Germinal center (tissue), 1 donor: ENCODE results near the gene RAD51B.

ENCODE experiments used
- DNase-seq: peaks from one replicate; pipeline ENCODE4 v3.0.0; 2012; ENCODE audit warnings: mixed read lengths, low spot score

The RAD51B gene

GRCh38 chr14:68708343-68708742 lies 888.8 kb downstream of the RAD51B start:
- DNase-seq, result no peak

- DNase-seq, result no peak
Measured at GRCh38 chr14:68709007-68709406, 889.4 kb downstream of the RAD51B start.

- DNase-seq, result no peak
Measured at GRCh38 chr14:68710776-68711175, 891.2 kb downstream of the RAD51B start.

- DNase-seq, result no peak
Measured at GRCh38 chr14:68711561-68712309, 892.2 kb downstream of the RAD51B start.

DNA sequence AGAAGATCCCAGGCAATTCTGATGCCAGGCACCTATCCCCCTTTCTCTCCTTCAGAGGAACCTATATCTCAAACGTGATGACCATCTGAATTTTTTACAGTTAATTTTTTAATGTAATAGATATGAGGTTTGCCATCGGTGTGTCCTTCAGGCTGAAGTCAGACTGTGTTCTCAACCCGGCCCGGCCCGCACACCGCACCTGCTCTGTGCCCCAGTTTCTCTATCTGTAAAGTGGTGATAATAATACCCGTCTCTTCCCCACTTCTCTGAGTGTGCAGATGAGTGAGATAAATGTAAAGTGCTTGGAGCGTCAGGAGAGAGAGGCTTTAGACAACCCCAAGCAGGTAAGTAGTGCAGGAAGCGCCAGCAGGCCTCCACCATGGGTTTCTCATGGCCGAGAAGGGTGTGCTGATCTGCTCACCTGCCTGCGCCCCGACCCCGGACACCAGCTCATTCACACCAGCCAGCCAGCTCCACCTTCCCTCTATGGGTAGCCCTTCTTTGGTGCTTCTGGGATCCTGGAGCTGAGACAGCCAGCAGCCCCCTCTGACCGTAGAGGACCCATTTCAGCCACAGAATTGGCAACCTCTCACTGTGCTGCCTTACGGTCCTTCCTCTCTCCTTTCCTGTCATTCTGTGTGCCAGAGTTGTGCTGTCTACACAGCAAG lies 893.3 kb downstream of the RAD51B start:
- DNase-seq, result no peak

DNA sequence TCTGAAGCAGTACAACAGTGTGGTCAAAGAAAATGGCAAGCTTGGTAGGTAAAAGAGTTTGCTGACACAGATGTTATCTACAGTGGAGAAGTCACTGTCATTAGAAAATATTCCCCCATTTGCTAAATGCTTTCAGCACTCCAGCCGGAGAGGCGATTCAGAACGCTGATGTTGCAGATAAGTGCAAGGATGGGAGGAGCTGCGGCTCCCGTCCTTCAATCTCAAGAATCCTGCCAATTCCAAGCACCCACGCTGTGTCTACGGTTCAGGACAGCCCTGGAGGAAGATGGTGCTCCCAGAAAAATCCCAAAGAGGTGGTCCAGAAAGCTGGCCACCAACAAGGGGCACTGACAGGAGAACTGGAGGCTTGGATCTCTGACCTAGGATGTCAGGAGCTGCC lies 894.2 kb downstream of the RAD51B start:
- no peak for DNase-seq

GRCh38 chr14:68714991-68715924 lies 895.7 kb downstream of the RAD51B start:
- DNase-seq, result no peak

GRCh38 chr14:68716698-68717097 lies 897.1 kb downstream of the RAD51B start:
- DNase-seq, result no peak

GRCh38 chr14:68718023-68718990 lies 898.7 kb downstream of the RAD51B start:
- DNase-seq, result peak; percentile 51

DNA sequence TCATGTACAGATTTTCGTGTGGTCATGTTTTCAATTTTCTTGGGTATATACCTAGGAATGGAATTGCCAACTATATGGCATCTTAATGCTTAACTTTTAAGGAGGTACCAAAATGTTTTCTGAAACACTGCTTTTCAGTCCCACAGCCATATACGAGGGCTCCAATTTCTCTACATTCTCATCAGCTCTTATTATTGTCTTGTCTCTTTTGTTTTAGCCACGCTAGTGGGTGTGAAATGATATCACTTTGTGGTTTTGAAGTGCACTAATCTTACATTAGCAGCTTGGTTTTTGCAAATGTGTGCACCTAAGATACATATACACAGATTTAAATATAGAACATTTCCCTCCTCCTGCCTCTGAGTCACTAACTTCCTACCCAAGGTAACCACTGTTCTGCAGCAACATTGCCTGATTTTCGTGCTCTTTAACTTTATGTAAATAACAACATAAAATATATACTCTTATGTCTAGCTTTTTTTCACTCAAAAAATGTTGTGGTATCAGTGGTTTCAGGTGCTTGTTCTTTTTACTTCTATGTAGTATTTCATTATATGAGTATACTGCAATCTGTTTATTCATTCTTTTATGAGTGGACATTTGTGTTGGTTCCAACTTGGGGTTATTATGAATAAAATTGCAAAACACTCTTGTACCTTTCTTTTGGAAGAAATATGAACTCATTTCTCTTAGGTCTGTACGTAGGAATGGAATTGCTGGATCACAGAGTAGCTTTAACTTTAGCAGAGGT lies 900.2 kb downstream of the RAD51B start:
- no peak for DNase-seq

DNA sequence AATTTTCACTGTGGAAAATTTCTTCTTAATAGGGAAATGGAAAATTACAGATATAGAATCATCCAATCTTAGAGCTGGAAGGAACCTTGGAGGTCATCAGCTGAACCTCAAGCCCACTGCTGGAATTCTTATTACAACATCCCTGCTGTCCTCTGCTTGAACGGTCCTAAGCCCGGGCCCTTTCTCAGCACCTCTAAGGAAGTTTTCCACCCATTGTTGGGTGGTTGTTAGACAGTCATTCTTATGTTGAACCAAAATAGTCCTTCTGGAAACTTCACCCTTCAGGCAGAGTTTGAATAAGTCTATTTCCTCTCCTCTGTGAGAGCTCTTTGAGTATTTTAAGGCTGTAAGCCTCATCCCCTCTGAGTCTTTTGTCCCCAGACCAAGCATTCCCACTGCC lies 902.6 kb downstream of the RAD51B start:
- no peak for DNase-seq

DNA sequence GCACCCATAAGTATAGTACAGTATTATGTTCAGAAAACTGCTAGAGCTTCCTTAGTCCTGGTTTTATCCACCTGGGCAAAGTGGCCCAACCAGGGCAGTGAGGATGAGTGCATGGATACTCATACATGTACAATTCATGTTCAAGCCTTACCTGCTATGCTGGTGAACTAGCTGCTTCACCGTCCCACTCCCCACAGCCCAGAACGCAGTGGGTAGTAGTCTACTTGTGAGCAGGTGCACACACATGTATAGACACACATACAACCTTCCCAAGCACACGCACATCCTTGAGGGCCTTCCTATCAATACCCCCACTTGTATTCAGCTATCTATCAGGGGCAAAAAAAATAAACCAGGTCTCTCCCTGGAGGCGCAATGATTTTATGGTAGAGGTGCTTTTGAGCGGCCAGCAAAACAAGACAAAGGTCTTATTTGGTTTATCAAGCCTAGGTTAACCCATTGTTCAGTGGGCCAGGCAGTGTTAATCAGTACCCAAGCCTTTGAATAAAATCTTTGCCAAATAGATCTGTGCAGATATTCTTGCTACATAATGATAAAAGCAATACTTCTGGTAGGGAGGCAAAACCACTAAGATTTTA lies 903.5 kb downstream of the RAD51B start:
- no peak for DNase-seq

DNA sequence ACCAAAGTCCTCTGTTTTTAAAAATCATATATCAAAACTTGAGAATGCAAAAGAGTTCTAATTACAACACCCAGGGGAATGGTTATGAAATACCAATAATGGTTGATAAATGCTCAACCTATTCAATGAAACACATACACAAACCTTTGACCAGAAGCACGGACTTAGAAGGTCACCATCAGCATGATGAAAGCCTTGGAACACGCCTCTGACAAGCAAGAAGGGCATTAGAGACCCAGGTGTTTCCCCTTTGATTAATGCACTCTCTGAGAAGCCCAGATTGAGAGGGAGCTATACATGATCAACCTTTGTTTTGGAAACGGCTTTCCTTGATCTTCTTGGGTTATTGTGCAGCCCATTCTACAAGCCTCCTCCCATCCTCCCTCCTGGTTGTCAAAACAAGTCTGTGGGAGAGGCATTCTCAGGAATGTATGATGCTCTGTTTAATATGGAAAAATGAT lies 904.3 kb downstream of the RAD51B start:
- DNase-seq, result no peak

DNA sequence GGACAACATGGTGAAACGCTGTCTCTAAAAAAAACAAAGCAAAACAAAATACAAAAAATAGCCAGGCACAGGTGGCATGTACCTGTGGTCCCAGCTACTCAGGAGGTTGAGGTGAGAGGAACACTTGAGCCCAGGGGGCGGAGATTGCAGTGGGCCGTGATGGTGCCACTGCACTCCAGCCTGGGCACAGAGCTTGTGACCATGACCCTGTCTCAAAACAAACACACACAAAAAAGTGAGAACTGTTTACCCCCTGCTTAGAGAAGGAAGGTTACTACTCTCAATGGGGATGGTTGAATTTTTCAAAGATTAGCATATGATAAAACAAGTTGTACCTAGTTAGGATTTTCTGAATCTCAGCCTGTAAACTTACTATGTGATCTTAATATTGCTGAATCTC lies 905.3 kb downstream of the RAD51B start:
- DNase-seq, result no peak

DNA sequence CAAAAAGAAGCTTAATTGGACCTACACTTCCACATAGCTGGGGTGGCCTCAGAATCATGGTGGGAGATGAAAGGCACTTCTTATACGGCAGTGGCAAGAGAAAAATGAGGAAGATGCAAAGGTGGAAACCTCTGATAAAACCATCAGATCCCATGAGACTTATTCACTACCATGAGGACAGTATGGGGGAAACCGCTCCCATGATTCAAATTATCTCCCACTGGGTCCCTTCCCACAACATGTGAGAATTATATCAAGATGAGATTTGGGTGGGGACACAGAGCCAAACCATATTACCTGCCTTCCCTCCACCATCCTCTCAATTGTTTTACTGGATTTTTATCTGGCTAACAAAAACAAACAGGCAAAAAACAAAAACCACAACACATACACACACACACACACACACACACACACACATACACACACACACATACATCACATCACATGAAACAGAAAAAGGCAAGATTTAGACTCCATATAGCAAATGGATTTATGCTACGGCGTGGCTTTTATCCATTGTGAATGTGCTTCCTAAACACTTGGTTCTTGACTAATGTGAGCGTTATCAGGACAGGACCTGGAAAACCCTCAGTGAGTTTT lies 906.6 kb downstream of the RAD51B start:
- no peak for DNase-seq

DNA sequence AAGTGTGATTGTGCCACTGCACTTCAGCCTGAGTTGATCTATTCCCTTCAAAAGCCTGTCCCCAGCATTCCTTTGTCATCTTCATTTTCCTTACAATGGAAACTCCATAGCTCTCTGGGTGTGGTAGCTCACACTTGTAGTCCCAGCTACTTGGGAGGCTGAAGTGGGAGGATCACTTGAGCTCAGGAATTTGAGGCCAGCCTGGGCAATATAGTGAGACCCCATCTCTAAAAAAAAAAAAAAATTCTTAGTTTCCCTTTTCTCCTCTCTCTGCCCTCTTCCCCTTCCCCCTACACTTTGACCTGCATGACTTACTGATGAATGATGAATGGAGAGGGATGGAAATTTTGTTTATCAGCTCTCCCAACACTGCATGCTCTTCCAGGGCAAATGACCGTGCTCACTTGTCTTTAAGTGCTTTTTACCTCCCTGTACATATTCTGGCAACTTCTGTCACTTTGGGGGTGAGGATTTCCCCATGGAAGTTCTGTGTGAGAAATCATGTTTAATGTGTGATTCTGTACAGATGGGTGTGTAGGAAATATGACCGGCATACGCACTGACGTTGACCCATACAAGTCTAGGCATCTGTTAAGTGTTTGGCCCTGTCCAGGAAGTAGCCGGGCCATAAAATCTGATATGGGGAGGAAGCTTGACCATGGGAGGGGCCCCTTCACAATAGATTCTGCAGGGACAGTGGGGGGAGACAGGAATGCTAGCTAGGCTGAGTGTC lies 907.9 kb downstream of the RAD51B start:
- DNase-seq, result no peak

- no peak for DNase-seq
Measured at GRCh38 chr14:68728342-68729106, 908.9 kb downstream of the RAD51B start.

- no peak for DNase-seq
Measured at GRCh38 chr14:68729556-68729955, 910.0 kb downstream of the RAD51B start.
